Parathyroid adenoma (tissue), 2 donors: ENCODE results near the gene TMC6.
"Not testable (repeated sequence)": the region's sequence is repeated elsewhere in the genome, so short reads cannot be mapped to it uniquely, and the experiment has no call there.

Experiments used
- H2AFZ ChIP-seq: fragments of 300-600 bp; sonication (generic); one replicate; pipeline ENCODE4 v1.7.0; 2017; ENCODE audit warnings: antibody characterized with exemption, mild to moderate bottlenecking
- H3K27ac ChIP-seq: fragments of 300-600 bp; sonication (generic); one replicate; pipeline ENCODE4 v1.7.0; 2017
- H3K27me3 ChIP-seq: fragments of 300-600 bp; sonication (generic); one replicate; pipeline ENCODE4 v1.7.0; 2017; ENCODE audit warnings: low read length; ENCODE audit not compliant: control insufficient read depth, insufficient read depth
- H3K36me3 ChIP-seq: fragments of 300-600 bp; sonication (generic); one replicate; pipeline ENCODE4 v1.7.0; 2017; ENCODE audit warnings: low read length; ENCODE audit not compliant: control insufficient read depth, insufficient read depth
- H3K4me1 ChIP-seq: fragments of 300-600 bp; sonication (generic); one replicate; pipeline ENCODE4 v1.7.0; 2017; ENCODE audit warnings: control low read depth
- H3K4me2 ChIP-seq: fragments of 300-600 bp; sonication (generic); one replicate; pipeline ENCODE4 v1.7.0; 2017; ENCODE audit warnings: low read length
- H3K4me3 ChIP-seq: fragments of 300-600 bp; sonication (generic); one replicate; pipeline ENCODE4 v1.7.0; 2017; ENCODE audit warnings: low read depth, low read length
- H3K79me2 ChIP-seq: fragments of 300-600 bp; sonication (generic); one replicate; pipeline ENCODE4 v1.7.0; 2017; ENCODE audit warnings: control low read depth
- H3K9ac ChIP-seq: fragments of 300-600 bp; sonication (generic); one replicate; pipeline ENCODE4 v1.7.0; 2017; ENCODE audit warnings: mild to moderate bottlenecking
- H3K9me3 ChIP-seq: fragments of 300-600 bp; sonication (generic); one replicate; pipeline ENCODE4 v1.7.0; 2017; ENCODE audit warnings: low read length; ENCODE audit not compliant: control insufficient read depth
- CTCF ChIP-seq: fragments of 300-600 bp; sonication (generic); IDR thresholded peaks from one replicate; pipeline ENCODE4 v1.7.0; 2017; ENCODE audit warnings: antibody characterized with exemption, mild to moderate bottlenecking
- donor health status: primary hyperparathyroidism.

TMC6 gene

GRCh38 chr17:78082988-78083387 lies 45.6 kb downstream of the TMC6 start:
- Histone ChIP-seq H3K79me2 (no peaks in the 10 kb centered on the region), H3K9ac (no peak overlapping the region), H3K4me1 (no peaks in the 10 kb centered on the region), H3K27me3 (no peaks in the 10 kb centered on the region), H2AFZ (no peak overlapping the region), H3K4me3 (no peak overlapping the region), H3K4me2 (no peak overlapping the region), H3K9me3 (no peaks in the 10 kb centered on the region), H3K36me3 (no peaks in the 10 kb centered on the region), H3K27ac (no peak overlapping the region)
- TF ChIP-seq CTCF, result no peak

DNA sequence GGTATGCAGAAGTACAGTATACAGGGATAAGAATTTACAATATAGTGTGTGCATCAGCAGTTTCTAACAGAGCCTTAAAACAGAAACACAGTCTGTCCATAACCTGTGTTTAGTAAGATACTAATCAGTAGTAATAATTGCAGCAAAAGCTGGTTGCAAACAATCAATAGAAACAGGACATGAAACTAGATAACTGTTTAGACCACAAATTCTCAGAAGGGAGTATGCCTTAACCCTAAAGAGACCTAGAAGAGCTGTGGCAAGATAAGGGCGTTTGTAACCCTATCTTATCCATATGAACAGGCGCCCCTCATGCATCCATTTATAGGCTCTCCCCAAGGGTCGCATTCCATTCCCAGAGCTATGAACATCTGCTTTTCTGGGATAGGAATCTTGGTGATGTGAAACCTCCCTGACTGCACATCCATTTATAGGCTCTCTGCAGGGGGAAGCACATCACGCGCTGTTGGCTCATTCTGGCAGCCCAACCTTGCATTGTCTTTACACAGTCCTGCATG lies 46.1 kb downstream of the TMC6 start:
- not testable (repeated sequence) for H2AFZ ChIP-seq, H3K4me1 ChIP-seq, H3K27me3 ChIP-seq, H3K4me2 ChIP-seq, H3K4me3 ChIP-seq, H3K36me3 ChIP-seq, H3K9me3 ChIP-seq, H3K79me2 ChIP-seq, H3K9ac ChIP-seq, H3K27ac ChIP-seq

DNA sequence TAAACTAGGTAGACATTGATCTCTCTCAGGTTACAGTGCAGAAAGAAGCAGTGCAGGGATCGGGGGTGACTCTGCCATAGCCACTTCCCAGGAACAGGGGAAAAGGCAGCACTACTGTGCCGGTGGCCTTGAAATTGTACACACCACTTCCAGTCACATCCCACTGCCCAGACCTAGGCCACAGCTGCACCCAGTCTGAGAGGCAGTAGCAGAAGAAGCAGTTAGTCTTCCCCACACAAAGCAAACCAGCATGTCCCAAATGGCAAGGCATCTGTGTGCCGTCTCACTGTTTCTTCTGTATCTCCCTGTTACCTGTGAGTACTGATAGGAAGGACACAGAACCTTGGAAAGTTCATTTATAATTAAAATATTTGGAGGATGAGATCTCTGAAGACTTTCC lies 47.0 kb downstream of the TMC6 start:
- H3K27ac ChIP-seq, result no peak overlapping the region
- H3K27me3 ChIP-seq, result no peaks in the 10 kb centered on the region
- no peaks in the 10 kb centered on the region for H3K36me3 ChIP-seq
- H3K4me2 ChIP-seq, result no peak overlapping the region
- no peaks in the 10 kb centered on the region for H3K79me2 ChIP-seq
- no peaks in the 10 kb centered on the region for H3K9me3 ChIP-seq
- no peak overlapping the region for H3K9ac ChIP-seq
- no peak for TF ChIP-seq CTCF
- no peak overlapping the region for H3K4me3 ChIP-seq
- H3K4me1 ChIP-seq, result no peaks in the 10 kb centered on the region
- no peak overlapping the region for H2AFZ ChIP-seq

DNA sequence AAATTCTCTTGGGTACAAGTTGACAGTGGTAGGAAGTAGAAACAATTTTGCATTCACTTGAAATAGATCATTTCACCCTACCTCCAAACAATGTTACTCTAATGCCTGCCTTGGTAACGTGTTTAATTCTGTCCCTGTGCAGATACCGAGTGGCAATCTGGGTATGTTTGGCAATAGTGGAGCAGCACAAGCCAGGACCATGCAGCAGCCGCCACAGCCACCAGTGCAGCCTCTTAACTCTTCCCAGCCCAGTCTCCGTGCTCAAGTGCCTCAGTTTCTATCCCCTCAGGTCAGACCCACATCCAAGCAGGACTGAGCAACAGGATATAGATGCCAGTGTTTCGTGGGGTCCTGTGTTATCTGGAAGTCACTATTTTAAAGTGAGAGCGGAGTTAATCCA lies 49.3 kb downstream of the TMC6 start:
- no peaks in the 10 kb centered on the region for H3K4me1 ChIP-seq
- H2AFZ ChIP-seq, result no peak overlapping the region
- no peak overlapping the region for H3K27ac ChIP-seq
- no peaks in the 10 kb centered on the region for H3K9me3 ChIP-seq
- no peaks in the 10 kb centered on the region for H3K79me2 ChIP-seq
- no peak for TF ChIP-seq CTCF
- no peak overlapping the region for H3K4me3 ChIP-seq
- no peak overlapping the region for H3K9ac ChIP-seq
- no peaks in the 10 kb centered on the region for H3K36me3 ChIP-seq
- H3K27me3 ChIP-seq, result no peaks in the 10 kb centered on the region
- H3K4me2 ChIP-seq, result no peak overlapping the region

DNA sequence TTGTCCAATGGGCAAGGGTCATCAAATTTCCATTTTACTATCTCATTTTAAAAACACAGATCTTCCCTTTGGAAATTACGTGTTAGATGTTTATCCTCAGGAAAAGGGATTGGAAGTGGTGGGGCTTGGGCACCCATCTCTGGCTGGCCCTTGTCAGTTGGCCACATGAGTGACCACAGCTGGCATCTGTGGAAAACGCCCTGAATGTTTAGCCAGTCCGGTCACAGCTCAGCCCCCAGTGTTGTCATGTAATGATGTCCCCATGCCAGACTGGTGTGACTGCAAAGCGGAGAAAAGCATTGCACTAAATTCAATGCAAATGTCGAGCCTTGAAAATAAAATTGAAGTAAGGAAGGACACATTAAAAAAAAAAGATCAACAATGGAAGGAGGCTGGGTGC lies 53.0 kb downstream of the TMC6 start:
- Histone ChIP-seq H3K4me3 (no peak overlapping the region), H3K36me3 (no peaks in the 10 kb centered on the region), H3K4me1 (no peaks in the 10 kb centered on the region), H3K9ac (no peak overlapping the region), H3K79me2 (no peaks in the 10 kb centered on the region), H3K27me3 (no peaks in the 10 kb centered on the region), H2AFZ (no peak overlapping the region), H3K27ac (no peak overlapping the region), H3K9me3 (no peaks in the 10 kb centered on the region), H3K4me2 (no peak overlapping the region)
- no peak for TF ChIP-seq CTCF
